Activated gamma-delta T cell treated with Interleukin-2 at 50 U/mL for 16 hours (primary cell): Measurements from ENCODE around the gene FTSJ3.
A peak's percentile ranks its signal among the peaks of the same experiment; 100 is the strongest.
"Not testable (repeated sequence)": the region's sequence is repeated elsewhere in the genome, so short reads cannot be mapped to it uniquely, and the experiment has no call there.

Experiments used
- DNase-seq: peaks from one replicate; pipeline ENCODE4 v3.0.0-alpha.2; 2020

FTSJ3 gene

DNA sequence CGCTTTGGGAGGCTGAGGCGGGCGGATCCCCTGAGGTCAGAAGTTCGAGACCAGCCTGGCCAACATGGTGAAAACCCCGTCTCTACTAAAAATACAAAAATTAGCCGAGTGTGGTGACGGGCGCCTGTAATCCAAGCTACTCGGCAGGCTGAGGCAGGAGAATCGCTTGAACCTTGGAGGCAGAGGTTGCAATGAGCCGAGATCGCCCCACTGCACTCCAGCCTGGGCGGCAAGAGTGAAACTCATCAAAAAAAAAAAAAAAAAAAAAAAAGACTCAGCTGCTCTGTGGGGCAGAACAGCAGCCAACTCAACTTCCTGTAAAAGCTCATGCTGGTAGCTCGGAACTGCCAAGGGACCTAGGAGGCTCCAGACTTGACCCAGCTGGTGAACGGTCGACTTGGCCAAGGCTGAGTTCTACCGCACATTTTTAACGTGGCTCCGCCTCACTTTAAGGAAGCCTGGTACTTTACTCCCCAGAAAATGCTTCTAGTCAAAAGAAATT lies 16.0 kb upstream of the FTSJ3 start:
- not testable (repeated sequence) for DNase-seq

DNA sequence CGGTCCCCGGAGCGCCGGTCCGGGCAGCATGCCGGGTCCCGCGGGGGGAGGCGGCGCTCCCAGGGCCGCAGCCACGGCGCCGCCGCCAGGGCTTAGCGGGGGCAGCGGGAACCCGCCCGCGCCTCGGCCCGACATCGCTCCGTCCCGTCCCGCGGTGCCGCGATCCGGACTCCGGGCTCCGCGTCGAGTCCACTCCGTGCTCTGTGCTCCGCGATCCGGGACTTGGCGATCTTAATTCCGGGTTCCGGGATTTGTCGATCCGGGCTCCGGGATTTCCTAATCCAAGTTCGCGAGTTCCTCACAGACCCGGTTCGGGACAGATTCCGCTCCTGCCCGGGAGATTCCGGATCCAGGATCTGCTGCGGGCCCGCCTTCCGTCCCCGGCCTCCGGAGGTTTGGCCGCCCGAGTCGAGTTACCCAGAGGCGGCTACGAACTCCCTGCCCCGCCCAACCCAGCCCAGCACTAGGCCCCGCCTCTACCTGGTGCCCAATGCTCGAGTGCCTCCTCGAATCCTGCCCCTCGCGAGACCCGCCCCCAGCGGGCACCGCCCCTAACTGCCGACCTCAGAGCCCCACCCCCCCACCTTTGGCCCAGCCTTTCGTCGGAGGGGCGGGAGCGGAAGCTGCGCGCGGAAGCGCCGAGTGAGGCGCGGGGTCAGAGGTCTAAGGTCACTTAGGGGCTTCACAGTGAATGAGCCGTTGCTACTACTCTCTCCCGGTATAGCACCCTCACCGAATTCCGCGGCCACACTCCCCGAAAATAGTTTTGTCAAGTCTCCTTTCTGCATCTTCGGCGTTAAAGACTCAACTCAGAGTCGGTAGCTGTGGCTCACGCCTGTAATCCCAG lies 15.3 kb upstream of the FTSJ3 start, which contains the start of gene SMARCD2:
Gene SMARCD2 (minus strand): TSS at position 146 of the 847 bp plus-strand sequence. CDS start 11 bp downstream, at position 135.
- peak; percentile 99 for DNase-seq

DNA sequence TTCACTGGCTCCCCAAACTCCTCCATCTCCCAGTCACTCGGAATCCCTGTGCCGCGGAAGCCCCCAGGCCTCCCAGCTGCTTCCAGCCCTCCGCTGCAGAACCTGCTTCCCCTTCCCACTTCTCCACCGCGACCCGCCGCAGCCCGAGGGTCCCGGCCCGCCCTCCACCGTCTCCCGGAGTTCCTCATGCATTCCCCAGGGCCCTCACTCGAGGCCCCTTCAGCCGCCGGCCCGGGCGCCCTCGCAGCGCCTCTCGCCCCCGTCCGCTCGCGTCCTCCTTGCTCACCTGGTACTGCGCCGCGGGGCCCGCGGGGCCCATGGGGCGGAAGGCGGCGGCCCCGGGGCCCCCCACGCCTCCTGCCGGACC lies 14.7 kb upstream of the FTSJ3 start:
- DNase-seq = no peak

DNA sequence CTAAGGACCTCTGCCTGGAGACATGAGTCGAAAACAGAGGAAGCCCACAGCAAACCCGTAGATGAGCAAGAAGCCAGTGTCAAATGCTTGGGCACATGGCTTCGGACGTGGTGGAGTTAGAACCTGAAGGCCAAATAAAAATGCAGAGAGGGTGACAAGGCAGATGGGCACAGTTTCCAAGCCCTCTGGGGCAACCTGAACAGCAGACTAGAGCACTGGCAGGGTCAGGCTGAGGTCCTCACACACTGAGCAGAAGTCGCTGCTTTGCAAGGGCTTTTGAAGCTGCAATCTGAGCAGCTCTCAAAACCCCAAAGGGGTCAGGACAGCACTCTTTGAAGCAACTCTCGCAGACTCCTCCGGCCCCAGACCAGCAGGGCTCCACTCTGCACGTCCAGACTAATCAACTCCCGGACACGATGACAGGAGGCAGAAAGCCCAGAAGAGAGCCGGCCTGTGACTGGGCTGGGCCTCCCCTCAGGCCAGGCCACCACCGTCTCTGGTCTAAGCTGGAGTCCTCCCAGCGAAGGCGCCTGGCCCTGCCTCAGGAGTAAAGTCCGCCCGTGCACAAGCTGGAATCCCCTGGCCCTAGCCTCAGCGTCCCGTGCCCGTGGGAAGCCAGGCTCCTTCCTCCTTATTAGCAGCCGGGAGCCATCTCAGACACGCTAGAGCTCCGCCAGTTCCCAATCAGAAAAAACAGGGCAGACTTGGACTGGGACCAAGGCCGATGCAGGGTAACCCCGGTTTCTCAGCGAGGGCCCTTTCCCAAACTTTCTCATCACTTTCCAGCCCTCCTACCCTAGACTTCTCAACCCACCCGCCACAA lies 14.1 kb upstream of the FTSJ3 start:
- no peak for DNase-seq

DNA sequence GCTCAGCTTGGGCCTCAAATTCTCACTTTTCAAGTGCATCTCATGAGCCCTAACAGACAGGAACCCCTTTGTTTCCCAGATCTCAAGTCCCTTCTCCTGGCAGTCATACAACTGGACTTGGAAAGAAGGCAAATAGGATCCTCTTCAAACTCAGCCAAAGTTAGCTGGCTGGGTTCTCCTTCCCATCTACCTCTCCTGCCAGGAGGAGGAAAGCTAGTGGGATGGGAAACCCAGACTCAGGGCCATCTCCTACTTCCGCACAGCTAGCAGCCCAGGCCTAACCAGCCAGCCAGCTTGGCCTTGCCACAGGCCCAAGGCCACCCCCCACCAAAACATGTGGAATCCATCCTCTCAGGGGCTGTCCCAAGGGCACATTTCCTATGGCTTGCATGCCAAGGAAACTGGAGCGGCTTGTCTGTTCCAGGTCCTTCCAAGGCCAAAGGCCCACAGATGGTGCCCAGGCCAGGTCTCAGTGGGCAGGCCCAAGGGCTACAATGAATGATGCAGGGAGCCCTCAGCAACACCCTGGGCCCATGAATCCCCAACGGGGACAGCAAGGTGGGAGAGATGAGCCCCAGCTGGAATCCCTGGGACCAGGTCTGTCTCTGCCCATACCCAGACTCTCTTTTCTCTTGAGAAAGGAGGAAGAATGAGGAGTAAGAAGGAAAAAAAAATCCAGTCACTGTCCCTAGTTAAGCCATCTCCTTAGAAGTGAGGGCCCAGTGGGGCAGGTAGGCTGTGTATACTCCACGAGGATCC lies 13.3 kb upstream of the FTSJ3 start:
- no peak for DNase-seq

DNA sequence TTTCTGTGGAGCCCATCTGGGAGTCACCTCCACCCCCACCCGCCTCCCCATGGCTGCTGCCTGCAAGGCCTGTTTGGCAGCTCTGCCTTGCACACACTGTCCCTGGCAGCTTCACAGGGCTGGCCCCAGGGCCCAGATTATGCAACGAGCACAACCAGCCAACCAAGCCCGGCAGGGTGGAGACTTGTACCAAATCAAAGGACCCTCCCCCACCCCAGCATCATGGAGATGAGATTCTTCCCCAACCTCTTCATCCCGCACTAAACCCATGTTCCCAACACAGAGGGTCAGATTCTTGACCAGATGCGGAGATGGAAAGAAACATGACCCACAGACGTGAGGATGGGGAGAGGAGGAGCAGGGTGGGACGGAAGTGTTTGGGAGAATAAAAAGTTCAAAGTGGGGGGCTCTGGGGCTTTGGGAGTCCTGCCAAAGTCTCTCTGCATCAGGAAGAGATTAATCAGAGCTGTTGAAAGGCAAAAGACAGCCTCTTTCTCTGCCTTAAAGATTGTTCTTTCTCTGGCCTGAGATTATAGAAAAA lies 11.2 kb upstream of the FTSJ3 start:
- DNase-seq = no peak

DNA sequence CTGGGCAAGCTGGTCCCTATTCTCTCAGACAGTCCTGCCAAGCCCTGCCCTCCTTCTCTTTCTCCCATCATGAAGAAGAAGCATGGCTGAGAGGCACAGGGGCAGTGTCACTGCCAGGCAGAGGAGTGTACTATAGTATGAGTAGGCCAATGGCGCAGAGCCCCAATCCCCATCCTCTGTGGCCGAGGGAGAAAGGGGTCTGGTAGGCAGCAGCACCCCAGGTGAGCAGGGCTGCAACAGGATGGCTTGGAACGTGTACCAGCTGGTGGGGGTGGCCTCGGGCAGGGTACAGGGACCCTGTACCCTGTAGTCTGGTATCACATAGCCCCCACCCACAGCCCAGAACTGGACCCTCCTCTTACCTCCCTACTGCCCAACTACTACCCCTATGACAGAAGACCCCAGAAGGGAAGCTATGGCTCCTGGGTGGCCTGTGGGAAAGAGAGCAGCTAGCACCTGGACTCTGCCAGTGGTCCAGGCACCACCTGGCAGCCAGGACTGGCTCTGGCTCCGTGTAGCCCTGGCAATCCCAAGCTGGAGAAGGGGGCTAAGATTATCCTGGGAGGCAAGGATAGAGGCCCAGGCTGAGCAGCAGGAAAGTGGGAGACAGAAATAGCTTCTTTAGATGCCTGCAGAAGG lies 10.6 kb upstream of the FTSJ3 start:
- DNase-seq = no peak

DNA sequence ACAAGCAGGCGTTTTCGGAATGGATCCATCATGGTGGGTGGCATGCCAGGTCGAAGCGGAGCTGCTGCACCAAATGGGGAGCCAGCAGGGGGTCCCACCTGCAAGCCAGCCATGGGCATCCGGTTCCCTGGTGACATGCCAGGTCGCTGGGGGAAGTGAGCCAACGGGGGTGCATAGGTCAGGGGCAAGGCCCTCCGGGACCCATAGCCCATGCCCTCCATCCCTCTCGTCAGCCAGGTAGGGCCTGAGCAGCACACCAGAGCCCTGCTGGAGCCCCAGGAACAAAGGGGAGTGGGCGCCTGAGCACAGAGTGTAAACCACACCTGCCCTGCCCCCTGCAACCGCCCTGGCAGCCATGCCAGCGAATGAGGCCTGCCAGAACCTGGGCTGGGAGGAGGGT lies 10.0 kb upstream of the FTSJ3 start:
- DNase-seq = no peak

DNA sequence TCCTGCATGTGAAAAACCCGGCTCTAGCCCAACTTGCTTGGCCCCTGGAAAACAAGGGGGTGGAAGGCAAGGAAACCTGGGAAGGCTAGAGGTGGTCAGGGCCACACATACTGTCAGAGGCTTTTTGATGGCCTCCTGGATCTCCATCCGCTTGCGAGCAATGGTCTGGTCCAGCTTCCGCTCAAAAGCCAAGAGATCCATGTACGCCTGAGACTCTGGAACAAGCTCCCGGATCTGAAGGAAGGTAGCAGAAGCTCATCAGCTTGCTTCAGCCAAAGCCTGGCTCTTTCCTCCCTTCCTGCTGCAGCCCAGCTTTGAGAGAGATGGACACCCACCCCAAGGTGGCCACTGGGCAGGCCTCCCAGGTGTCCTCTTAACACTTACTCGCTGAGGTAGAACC lies 9.3 kb upstream of the FTSJ3 start:
- no peak for DNase-seq

DNA sequence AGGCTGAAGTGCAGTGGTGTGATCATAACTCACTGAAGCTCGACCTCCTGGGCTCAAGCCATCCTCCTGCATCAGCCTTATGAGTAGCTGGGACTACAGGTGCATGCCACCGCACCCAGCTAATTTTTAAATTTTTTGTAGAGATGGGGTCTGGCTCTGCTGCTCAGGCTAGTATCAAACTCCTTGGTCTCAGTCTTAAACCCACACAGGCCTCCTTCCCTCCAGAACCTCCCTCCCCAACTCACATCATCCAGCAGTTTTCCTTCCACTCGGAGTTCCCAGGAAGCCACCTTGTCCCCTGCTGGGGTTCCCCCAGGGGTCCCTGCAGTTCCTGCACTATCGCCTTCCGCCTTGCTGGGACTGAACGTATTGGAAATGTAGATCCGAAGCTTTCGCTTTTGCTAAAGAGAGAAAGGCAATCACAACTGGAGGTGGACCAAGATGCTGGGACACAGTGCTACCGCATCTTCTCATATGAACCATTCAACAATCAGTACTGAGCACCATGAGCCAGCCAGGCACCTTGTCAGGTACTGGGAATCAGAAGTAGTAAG lies 7.8 kb upstream of the FTSJ3 start:
- no peak for DNase-seq

DNA sequence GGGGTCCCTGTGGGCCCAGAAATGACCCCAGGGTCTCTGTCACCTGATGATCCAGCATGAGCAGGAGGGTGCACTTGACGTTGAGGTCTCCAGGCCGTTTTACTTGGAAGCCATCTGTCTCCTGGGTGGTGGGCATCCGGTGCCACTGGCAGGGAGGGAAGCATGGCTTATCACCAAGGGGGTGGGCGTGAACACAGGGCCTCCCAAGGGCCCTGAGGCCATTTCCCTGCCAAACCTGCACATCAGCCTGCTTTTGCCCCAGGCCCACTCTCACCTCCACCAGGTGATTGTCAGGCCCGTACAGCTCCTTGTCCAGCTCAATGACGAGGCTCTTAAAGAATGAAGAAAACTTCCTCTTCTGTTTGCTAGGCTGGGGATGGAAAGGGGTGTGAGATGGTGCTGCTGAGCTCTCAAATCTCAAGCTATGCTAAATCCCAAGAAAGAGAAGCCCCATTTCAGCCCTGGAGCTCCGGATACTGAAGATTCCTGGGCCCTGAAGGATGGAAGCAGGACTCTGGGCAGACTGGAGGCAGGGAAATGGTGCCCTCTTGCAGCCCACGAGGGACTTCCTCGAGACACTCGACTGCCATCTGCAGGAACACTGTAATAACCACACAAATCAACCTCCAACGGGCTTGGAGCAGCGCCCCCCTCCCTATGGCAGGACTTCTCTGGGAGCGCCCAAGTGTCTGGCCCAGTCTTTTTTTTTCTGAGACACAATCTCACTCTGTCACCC lies 7.1 kb upstream of the FTSJ3 start:
- DNase-seq = peak; percentile 57

DNA sequence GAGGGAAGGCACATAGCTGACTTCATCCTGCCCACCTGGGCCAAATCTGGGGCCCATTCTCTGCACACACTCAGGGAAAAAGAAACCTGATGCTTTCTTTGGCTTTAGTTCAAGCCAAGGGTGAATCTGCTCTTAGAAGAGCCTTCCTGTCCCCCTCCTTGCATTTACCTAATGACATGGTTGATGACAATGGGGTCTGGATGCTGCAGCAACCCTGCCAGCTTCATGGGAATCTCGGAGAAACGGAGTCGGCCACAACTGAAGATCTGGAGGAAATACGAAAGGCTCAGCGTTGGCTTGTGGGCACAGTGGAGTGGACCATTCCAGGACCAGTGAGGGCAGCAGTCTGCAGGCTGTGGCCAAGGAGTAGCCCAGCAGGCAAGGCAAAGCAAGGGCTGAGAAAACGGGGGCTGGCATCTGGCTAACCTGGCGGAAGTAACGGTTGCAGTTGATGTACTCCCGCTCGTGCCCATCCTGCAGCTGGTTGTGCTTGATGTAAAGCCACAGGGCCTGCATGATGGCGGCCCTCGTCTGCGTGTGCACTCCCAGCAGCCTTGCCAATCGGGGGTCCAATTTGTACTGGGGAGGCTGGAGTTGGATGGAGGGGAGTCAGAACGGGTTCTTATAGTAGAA lies 6.4 kb upstream of the FTSJ3 start:
- DNase-seq = no peak

DNA sequence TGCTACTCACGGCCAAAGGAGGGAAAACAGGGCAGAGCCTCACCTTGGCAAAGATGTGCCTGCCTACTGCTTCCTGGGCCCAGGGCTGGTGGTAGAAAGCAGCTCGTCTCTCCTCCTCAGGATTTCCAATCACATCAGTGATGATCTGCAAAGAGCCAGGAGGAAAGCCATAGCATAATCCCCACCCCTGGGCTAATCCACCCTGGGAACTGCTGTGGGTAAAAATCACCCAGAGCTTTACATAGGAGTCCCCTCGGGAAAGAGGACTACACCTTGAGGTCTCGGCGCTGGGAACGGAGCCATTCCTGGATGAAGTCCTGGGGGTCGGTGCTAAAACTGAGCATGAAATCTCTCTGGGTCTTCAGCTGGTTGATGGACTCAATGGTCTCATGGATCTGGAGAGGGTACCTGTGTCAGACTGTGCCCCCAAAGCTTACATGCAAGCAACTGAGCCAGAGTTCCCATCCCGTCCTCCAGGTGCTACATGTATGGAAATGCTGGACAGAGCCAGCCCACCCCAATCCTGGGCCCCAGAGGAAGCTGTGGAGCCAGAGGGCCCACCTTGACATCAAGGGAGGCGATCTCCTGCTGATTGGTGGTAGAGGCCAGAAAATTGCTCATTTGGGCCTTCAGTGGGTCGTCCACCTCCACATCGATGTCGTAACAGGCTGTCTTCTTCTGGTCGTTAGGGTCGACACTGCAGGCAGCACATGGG lies 5.7 kb upstream of the FTSJ3 start:
- no peak for DNase-seq

DNA sequence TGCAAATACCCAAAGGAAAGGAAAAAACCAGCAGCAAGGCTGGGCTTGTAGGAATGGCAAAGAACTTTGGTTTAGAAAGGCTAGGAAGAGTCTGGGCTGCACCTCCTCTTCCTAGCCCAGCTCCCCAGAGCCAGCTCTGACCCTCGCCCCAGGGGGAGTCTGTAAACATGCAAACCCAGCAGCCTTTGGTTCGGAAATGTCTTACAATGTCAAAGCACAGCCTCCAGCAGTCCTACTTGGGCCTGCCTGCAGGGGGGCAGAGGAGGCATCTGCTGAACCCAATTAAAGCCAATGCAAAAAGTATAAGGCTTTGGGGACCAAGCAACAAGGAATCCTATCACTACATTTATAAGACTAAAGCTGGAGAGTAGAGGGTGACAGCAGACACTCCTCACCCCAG lies 5.0 kb upstream of the FTSJ3 start:
- no peak for DNase-seq

DNA sequence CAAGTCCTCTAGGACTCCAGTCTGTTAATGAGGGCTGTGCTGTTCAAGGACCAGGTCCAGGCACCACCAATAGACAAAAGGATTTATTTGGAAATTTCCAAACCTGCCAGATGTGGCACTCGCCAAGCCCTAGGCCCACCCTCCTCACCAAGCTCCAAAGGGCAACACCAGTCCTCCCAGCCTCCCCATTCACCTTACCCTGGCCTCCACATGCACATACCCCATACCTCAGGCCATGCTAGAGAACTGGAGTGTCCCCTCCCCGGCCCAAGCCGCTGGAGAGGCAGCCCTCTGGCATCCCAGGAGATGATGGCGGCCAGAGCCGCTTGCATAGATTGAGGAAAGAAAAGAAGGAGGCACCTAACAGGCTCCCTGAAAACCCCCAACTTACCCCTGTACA lies 4.6 kb upstream of the FTSJ3 start:
- no peak for DNase-seq

DNA sequence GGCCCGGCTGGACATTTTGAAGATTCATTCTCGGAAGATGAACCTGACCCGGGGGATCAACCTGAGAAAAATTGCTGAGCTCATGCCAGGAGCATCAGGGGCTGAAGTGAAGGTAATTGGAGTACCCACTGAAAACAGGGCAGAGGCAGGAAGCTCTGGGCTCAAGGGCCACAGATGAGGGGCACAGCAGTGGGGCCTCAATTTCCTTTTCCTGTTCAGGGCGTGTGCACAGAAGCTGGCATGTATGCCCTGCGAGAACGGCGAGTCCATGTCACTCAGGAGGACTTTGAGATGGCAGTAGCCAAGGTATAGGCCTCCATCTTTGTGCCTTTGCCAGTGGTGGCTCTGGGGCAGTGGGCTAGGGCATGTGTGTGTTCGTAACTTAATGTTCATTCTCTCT lies 4.0 kb upstream of the FTSJ3 start:
- no peak for DNase-seq

DNA sequence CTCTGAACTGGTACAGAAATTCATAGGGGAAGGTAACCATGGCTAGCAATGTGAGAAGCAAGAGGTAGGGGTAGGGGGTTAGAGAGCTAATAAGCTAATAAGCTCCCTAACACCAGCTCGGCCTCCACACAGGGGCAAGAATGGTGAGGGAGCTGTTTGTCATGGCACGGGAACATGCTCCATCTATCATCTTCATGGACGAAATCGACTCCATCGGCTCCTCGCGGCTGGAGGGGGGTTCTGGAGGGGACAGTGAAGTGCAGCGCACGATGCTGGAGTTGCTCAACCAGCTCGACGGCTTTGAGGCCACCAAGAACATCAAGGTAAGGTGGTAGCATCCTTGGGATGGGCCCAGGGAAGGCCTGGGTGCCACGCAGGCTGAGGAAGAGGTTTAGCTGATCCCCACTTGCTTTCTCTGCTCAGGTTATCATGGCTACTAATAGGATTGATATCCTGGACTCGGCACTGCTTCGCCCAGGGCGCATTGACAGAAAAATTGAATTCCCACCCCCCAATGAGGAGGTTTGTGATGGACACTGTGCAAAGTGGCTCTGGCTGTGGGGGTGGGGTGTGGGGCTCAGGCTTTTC lies 3.5 kb upstream of the FTSJ3 start:
- no peak for DNase-seq

DNA sequence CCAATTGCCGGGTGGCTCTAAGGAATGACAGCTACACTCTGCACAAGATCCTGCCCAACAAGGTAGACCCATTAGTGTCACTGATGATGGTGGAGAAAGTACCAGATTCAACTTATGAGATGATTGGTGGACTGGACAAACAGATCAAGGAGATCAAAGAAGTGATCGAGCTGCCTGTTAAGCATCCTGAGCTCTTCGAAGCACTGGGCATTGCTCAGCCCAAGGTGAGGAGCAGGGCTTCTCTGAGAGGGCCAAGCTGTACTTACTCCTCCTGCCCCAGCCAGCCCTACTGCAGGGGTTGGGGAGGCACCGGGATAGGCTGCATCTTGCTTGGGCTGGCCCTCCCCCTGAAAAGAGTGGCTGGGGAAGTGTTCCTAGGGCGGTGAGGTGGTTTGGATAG lies 2.8 kb upstream of the FTSJ3 start:
- DNase-seq = no peak

DNA sequence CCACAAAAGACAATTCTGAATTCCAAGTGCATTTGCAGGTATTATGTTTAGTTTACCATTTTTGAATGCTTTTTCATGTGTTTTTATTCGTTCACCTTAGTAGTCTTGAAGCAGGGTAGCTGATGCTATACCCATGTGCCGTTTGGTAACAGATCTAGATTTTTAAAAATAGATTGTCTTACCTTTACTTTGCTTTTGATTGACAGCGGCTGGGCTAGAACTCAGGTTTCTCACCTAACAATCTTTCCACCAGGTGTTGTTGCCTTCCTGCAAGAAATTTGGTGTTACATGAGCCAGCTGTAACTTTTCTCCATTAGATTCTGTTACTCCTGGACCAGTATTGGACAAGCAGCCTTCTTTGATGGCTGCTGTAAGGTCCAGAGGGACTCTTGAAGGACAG lies 1.5 kb upstream of the FTSJ3 start:
- DNase-seq = no peak

DNA sequence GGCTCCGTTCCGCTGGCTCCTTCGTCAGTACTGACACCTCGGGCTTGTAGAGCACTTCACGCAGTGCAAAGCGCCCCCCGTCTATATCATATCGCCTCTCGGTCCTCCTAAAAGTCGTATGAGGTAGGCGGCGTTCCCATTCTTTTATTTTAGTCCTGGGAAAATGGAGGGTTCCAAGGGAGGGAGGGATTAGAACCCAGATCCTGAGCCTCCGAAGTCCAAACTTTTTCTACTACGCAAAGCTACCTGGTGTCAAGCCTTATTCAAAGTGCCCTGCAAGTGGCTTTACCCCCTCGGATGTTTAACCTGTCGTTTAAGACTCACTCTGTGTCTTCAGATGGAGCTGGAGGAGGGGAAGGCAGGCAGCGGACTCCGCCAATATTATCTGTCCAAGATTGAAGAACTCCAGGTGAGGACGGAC lies 348 bp upstream of the FTSJ3 start:
- no peak for DNase-seq
